Measurements from ENCODE around the gene COMT.
A peak's percentile ranks its signal among the peaks of the same experiment; 100 is the strongest.

COMT gene

DNA sequence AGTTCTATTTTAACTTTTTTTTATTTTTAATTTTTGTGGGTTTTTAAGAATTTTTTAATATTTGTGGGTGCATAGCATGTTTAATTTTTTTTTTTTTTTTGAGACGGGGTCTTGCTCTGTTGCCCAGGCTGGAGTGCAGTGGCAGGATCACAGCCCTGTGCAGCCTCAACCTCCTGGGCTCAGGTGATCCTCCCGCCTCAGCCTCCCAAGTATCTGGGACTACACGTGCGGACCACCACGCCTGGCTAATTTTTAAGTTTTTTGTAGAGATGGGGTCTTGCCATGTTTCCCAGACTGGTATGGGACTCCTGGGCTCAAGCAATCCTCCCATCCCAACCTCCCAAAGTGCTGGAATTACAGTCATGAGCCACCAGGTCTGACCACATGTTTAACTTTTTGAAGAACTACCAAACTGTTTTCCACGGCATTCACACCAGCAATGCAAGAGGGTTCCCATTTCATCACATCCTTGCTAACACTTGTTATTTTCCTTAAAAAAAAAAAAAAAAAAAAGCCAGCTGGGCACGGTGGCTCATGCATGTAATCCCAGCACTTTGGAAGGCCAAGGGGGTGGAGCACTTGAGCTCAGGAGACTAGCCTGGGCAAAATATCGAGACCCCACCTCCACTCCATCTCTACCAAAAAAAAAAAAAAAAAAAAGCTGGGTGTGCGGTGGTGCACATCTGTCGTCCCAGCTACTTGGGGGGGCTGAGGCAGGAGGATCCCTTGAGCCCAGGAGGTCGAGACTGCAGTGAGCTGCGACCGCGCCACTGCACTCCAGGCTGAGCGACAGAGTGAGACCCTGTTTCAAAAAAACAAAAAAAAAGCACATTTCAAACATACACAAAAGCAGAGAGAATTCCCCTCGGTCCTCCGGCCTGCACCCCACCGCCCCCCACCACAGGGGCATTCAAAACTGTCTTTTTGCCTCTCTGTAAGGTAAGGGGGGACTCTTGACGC lies 16.8 kb downstream of the COMT start:
- DNase-seq, result no peak

DNA sequence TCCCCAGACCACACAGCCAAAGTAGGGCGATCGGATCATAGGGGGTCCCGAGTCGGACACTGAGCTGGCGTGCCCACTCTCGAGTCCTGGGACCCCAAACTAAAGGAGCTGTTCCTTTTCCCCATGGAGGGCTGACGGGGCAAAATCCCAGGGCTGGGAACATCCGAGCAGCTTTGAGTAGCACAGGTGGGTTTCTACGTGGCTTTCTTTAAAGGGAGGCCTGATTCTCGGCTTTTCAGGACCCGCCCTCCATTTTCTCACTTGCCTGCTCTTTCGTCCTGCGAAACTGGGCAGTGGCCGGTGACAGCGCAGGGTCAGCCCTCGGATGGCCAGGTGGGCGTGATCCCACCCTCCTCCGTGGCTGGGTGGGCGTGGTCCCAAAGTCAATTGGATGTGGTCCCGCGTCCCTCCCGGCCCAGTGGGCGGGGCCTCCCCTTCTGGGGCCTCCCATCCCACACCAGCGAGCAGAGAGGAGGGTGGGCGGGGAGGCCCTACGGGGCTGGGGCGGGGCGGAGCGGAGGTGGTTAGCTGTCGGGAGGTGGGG lies 17.5 kb downstream of the COMT start:
- no peak for DNase-seq

DNA sequence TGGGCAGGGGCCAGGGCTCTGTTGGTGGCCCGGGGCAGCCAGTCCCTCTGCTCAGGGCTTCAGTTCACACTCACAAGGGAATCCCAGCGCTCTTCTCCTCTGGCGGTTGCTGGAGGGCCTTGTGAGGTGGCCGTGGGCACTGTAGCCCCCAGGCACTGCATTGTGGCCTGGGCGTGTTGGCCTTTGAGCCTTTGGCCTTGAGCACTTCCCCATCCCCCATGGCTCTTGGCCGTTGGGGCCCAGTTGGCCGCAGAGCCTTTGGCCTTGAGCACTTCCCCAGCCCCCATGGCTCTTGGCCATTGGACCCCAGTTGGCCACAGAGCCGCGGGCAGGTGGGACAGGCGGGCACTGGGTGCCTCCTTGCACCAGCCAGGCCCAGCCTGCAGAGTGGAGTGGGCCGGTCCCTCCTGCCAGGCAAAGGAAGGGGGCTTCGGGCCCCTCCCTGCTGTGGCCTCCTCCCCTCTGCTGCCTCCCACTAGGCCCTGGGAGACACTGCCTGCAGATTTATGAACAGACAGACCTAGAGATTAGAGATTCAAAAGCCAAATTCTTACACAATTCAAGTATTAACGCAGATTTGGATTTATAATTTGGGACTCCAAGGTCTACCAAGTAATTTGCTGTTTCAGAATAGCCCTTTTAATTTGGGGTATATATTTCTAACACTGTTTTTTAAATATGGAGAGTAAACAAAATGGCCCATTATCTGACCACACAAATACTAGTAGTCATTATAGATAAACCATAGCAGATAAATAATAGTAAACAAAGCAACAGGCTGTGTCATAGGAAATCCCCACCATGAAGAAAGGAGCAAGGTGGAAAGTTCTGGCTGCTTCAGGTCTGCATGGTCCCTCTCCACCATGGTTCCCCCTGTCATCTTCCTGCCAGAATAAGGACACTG lies 18.3 kb downstream of the COMT start:
- DNase-seq, result no peak

DNA sequence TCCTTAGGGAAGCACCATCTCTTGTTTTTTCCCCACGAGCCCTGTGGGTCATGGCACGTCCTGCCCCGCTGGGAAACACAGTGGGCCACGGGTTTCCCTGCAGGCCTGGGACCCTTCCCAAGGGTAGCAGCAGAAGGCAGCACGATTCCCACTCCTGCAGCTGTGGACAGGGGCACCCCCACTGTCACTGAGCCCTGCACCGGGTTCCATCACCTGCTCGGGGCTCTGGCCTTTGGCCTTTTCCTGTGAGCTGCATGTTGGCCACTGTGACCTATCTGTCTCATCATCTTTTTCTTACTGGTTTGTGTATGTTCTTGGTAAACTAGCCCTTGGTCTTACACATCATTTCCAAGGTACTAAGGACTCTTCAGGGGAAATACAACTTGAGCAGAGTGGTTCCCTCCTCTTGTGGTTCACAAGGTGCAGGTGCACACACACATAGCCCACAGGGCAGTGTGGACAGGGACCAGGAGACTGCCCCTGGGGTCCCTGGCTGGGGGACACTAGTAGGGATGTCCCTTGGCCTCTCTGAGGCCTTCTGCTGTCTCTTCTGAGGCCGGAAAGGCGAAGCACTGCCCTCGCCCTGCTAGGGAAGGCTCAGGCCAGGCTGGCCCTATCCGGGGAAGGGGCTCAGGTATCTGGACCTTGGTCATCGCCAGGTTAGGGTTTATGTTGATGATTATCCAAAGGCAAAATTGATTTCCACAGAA lies 19.1 kb downstream of the COMT start:
- DNase-seq, result no peak

DNA sequence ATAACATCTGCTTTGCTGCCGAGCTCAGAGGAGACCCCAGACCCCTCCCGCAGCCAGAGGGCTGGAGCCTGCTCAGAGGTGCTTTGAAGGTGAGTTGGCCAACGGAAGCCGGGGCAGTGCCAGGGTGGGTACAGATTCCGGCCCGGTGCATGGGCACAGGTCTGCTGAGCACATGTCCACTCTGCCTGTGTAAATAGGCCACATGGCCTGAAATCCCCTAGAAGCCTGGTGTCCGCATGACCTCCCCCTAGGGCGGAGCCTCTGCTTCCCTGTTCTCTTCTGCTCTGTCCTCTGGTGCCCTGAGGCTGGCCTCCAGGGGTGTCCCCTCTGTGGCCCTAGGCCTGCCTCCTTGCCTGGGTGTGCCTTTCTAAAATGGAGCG lies 19.6 kb downstream of the COMT start:
- no peak for DNase-seq

DNA sequence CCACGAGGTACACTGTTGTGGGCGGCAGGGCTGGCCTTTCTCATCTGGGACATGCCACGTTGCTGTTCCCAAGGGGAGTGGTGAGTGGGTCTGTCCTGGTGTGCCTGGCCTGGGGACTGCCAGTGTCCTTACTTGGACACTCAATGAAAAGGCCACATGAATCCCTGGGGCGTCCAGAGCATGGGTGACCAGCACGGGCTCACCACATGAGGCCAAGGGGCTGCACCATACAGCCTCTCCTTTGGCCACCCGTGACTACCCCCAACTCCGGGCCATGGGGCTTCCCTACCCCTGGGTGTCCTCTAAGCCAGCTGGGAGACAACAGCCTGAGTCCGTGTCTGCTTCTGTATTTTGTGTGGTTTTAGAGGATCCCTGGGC lies 20.3 kb downstream of the COMT start:
- no peak for DNase-seq

DNA sequence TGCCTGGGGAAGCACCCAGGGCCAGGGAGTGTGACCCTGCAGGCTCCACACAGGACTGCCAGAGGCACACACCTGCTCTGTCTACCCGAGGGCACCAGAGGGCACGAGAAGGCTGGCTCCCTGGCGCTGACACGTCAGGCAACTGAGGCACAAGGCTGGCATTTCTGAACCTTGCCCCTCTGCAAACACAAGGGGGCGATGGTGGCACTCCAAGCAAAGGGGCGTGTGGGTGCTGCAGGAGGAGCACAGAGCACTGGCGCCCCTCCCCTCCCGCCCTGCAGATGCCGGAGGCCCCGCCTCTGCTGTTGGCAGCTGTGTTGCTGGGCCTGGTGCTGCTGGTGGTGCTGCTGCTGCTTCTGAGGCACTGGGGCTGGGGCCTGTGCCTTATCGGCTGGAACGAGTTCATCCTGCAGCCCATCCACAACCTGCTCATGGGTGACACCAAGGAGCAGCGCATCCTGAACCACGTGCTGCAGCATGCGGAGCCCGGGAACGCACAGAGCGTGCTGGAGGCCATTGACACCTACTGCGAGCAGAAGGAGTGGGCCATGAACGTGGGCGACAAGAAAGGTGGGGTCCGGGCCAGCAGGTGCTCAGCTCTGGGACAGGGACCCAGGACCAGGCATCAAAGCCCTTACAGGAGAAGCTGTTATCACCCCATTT lies 20.8 kb downstream of the COMT start:
- DNase-seq, result peak; percentile 70 to 81

DNA sequence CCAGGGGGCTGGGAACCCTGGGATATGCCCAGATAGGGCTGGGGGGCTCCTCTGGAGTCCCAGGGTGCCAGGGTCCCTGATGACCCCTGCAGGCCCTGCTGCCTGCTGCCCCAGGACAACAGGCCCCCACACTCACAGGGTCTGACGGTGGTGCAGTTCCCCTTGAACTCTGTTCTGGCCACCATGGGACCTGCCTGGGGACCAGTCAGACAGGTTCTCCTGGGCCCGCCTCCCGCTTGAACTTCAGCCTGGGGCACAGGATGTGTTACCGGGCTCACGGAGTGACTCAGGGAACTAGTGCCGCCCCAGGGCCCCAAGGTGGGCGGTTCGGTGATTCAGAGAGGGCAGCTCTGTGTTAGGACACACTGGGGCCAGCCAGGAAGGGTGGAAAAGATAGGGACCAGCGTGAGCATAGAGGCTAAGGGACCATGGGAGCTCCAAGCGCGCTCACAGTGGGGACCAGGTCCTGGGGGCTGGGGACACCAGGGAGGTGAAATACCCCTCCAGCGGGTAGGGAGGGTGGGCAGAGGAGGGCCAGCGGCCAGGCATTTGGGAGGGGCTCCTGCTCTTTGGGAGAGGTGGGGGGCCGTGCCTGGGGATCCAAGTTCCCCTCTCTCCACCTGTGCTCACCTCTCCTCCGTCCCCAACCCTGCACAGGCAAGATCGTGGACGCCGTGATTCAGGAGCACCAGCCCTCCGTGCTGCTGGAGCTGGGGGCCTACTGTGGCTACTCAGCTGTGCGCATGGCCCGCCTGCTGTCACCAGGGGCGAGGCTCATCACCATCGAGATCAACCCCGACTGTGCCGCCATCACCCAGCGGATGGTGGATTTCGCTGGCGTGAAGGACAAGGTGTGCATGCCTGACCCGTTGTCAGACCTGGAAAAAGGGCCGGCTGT lies 21.6 kb downstream of the COMT start:
- no peak for DNase-seq

DNA sequence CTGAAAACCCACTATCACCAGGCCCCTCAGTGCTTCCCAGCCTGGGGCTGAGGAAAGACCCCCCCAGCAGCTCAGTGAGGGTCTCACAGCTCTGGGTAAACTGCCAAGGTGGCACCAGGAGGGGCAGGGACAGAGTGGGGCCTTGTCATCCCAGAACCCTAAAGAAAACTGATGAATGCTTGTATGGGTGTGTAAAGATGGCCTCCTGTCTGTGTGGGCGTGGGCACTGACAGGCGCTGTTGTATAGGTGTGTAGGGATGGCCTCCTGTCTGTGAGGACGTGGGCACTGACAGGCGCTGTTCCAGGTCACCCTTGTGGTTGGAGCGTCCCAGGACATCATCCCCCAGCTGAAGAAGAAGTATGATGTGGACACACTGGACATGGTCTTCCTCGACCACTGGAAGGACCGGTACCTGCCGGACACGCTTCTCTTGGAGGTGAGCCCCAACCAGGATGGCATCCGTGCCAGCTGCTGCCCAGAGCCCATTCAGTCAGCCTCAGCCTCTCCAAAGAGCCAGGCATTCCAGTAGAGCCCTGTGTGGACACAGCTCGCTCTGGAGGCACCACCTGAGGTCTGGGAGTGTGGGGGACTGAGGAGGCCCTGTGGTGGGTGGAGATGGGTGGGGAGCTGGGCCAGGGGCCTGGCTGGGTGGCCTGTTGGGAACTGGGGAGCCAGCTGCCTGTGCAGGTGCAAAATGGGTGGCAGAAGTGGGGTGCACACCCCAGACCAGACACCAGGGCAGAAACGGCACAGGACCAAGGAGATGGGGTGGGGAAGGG lies 22.5 kb downstream of the COMT start:
- no peak for DNase-seq

DNA sequence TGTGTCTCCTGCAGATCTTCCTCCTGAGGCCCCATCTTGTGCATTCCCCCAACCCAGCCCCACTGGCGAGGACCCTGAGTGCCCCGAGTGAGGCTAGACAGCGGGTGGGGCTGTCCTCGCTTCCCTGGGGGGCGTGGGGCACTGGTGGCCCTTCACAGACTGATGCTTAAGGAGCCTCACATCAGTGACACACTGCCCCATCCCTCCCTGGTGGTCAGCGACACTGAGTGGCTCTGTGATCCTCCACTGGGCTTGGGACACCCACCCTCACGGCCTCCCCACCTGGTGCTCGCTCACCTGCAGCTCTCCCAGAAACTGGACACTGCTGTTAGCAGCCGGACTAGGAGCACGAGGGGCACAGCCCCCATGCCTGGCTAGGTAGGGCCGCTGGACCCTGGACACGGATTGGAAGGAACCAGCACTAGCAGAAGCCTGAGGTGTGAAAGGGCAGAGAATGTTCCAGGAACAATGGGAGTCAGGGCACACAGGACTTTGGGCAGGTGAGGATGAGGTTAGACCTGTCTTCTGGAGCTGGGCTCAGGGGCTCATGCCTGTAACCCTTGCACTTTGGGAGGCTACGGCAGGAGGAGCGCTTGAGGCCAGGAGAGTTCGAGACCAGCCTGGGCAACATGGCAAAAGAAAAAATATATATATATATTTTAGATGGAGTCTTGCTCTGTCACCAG lies 23.3 kb downstream of the COMT start:
- no peak for DNase-seq

DNA sequence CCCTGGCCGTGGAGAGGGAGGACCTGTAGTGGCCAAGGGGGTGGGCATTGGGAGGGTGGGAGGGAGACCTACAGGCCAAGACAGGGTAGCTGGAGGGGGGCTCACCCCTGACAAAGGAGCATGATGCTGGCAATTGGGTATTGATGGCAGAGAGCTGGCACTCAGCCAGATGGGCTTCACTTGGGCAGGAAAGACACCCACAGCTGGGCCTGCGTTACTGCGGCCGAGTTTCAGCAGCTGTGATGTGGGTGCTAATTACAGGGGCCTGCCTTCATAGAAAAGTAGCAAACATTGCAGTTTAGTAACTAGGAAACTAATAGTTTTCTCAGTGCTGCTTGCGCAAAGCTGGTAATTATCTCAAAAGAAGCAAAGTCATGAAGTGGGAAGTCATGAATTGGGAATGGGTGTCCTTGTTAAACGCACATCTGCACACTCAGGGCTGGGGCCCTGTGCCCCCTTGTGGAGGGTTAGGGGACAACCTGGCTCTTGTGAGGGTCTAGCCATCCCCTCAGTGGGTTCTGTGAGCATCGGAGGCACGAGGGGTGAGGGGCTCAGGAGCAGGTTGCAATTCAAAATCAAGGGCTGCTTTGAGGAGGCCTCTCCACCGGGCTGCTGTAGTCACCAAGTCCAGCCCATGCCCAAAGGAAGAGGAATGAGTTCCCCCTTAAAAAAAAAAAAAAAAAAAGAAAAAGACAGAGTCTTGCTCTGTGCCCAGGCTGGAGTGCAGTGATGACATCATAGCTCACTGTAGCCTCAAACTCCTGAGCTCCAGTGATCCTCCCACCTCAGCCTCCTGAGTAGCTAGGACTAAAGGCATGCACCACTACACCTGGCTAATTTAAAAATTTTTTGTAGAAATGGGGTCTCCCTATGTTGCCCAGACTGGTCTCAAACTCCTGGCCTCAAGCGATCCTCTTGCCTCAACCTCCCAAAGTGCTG lies 24.5 kb downstream of the COMT start:
- DNase-seq, result peak; percentile 59 to 78

DNA sequence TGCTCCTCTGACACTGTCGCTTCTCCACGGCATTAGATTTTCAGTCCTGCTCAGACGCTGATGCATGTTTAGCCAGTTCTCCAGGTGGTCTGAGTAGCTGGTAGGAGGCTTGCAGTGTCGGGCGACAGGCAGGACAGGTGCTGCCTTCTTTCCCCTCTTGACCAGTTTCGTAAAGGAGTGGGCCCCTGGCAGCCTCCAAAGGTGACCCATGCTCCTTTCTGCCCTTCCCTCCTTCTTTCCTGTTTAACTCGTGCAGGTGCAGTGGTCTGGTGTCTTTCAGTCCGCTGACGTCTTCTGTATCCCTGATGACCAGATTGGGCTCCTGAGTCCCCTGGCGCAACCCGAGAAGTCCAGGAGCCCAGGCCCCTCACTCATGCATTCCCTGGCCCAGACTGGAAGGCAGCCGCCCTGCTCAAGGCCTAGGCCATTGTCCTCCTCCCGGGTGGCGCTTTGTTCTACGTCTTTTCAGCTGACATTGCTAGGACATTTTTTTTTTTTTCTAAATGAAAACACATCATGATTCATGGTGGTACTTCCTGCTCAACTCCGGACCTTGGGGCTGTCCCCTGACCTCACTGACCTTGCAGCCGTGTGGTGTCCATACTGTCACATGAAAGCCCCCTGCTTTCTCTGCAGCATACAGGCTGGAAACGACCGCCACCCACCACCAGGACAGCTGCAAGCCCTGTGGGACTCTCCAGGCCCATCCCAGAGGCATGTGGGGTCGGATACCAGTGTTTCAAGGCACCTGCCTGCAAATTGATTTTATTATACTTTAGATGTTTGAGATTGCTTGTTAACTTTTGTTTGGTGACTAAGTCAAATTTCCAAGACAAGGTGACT lies 25.6 kb downstream of the COMT start:
- DNase-seq, result no peak

DNA sequence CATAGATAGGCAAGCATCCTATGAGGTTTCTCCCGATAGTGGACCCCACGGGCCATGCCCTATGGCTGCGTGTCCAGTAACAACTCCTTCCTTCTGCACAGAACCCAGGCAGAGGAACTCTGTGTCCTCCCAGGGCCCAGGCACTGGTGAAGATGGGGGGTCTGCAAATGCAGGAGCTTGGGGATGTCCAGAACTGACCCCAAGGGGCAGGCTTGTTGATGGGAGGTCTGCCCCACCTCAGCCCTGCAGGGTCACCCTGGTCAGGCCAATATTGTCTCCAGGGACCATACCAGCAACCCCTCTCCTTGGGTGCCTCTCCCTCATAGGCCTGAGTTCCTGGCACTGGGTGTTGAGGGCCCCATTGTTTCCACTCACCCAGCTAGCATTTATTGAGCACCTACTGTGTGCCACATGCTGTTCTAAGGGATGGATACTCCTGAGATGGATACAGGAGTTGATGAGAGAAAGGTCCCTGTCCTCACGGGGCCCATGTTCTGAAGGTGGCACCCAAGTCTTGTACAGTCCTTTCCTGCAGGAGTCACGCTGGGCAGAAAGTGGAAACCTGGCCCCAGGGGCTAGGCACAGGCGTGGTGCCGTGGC lies 26.4 kb downstream of the COMT start:
- no peak for DNase-seq

DNA sequence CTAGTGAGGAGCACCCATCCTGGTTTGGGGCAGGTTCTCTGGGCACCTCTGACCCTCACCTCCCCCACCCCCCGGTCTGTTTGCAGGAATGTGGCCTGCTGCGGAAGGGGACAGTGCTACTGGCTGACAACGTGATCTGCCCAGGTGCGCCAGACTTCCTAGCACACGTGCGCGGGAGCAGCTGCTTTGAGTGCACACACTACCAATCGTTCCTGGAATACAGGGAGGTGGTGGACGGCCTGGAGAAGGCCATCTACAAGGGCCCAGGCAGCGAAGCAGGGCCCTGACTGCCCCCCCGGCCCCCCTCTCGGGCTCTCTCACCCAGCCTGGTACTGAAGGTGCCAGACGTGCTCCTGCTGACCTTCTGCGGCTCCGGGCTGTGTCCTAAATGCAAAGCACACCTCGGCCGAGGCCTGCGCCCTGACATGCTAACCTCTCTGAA lies 26.9 kb downstream of the COMT start:
- no peak for DNase-seq

DNA sequence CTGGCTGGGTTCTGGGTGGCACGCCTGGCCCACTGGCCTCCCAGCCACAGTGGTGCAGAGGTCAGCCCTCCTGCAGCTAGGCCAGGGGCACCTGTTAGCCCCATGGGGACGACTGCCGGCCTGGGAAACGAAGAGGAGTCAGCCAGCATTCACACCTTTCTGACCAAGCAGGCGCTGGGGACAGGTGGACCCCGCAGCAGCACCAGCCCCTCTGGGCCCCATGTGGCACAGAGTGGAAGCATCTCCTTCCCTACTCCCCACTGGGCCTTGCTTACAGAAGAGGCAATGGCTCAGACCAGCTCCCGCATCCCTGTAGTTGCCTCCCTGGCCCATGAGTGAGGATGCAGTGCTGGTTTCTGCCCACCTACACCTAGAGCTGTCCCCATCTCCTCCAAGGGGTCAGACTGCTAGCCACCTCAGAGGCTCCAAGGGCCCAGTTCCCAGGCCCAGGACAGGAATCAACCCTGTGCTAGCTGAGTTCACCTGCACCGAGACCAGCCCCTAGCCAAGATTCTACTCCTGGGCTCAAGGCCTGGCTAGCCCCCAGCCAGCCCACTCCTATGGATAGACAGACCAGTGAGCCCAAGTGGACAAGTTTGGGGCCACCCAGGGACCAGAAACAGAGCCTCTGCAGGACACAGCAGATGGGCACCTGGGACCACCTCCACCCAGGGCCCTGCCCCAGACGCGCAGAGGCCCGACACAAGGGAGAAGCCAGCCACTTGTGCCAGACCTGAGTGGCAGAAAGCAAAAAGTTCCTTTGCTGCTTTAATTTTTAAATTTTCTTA lies 27.8 kb downstream of the COMT start:
- DNase-seq, result no peak

DNA sequence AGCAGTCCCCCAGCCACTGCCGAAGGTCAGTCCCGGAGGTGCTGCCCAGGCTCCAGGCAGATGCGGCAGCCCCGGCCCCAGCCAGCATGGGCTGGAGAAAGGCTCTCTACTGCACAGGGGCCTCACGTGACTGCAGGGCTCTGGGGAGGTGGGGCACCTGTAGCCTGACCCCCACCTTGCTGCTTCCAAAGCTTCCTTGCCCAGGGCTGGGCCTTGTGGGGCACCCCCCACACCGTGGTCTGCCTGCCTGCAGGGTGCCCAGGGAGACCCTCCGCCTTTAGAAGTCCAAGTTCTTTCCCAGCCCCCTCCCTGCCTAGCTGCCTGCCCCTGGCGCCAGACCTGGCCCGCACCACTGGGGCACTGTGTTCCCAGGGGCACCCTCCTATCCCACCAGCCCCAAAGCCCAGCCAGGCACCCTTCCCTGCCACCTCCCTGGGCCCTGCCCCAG lies 28.5 kb downstream of the COMT start:
- DNase-seq, result no peak

Measured in NCI-H2081 (cell line).